ENCODE data around the gene GRM4. TPM values are rescaled to one million over a fixed set of nuclear protein-coding genes. Genes with fewer than 3 reads are reported as not detected.

The GRM4 gene
- total and polyA plus RNA-seq, 10 of the 15 experiments (the other 5 are each of a cell fraction or from before 2014, with no cell fraction given) = 0.01 to 0.31 (median 0.05) TPM; not detected in 2

DNA sequence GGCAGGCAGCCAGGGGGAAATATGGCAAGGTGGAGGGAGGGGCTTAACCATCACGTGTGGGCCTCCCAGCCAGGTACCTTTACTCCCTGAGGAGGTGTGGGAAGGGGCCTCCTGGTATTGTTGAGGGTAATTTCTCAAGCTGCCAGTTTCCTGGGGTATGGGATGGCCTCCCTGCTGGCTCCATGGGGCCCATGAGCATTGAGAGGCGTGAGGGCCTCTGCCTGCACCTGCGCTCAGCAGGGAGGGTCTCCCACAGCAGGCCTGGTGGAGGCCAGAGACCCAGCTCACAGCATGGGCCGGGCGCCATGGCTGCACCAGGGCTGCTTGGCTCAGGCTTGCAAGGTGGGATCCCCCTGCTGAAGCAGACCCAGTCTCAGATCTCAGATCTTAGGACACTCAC lies 113.0 kb downstream of the GRM4 start:
- no peaks in the 10 kb centered on the region for H3K36me3 ChIP-seq (ENCODE audit: control insufficient read depth in 2 of 2, insufficient read depth in 2 of 2, low read length in 1 of 2)
- DNase-seq (ENCODE audit: low read depth, low spot score) (no peak), ATAC-seq (no peak), FAIRE-seq (no peak)
- no peak overlapping the region for H3K4me3 ChIP-seq
- TF ChIP-seq, protein P1, sequence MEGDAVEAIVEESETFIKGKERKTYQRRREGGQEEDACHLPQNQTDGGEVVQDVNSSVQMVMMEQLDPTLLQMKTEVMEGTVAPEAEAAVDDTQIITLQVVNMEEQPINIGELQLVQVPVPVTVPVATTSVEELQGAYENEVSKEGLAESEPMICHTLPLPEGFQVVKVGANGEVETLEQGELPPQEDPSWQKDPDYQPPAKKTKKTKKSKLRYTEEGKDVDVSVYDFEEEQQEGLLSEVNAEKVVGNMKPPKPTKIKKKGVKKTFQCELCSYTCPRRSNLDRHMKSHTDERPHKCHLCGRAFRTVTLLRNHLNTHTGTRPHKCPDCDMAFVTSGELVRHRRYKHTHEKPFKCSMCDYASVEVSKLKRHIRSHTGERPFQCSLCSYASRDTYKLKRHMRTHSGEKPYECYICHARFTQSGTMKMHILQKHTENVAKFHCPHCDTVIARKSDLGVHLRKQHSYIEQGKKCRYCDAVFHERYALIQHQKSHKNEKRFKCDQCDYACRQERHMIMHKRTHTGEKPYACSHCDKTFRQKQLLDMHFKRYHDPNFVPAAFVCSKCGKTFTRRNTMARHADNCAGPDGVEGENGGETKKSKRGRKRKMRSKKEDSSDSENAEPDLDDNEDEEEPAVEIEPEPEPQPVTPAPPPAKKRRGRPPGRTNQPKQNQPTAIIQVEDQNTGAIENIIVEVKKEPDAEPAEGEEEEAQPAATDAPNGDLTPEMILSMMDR (IDR thresholded peaks at IDR 0.05 in 2 of 3, conservative IDR thresholded peaks at IDR 0.05 in 1 of 3; ENCODE audit: control insufficient read depth in 2 of 3, extremely low read depth in 1 of 3, insufficient read depth in 1 of 3, low read depth in 3 of 3, low read length in 3 of 3) = no peak
- TF ChIP-seq GATAD2B (conservative IDR thresholded peaks at IDR 0.05; ENCODE audit: low read depth) = no peak
- TF ChIP-seq NR2C1 (IDR thresholded peaks at IDR 0.05) = no peak
- TF ChIP-seq RFX5 (IDR thresholded peaks at IDR 0.05; ENCODE audit: low read depth, low read length) = no peak
- TF ChIP-seq FOS (IDR thresholded peaks at IDR 0.05; ENCODE audit: borderline replicate concordance, extremely low read depth, insufficient read length) = no peak
- TF ChIP-seq ATF7 (IDR thresholded peaks at IDR 0.05; ENCODE audit: low read depth) = no peak
- TF ChIP-seq ETV6 (conservative IDR thresholded peaks at IDR 0.05 in 1 of 2, IDR thresholded peaks at IDR 0.05 in 1 of 2; ENCODE audit: borderline replicate concordance in 1 of 2, low read depth in 1 of 2) = no peak
- no peak for TF ChIP-seq MEF2A (IDR thresholded peaks at IDR 0.05; ENCODE audit: insufficient read depth, low read depth, low read length)
- TF ChIP-seq NR2C2 (IDR thresholded peaks at IDR 0.05; ENCODE audit: borderline replicate concordance, control insufficient read depth, insufficient read length, low read depth) = no peak
- no peak for TF ChIP-seq NFIC (IDR thresholded peaks at IDR 0.05; ENCODE audit: low read depth, low read length)
- TF ChIP-seq TAF1 (IDR thresholded peaks at IDR 0.05; ENCODE audit: borderline replicate concordance, low read depth, low read length) = no peak
- TF ChIP-seq SUZ12 (IDR thresholded peaks at IDR 0.05; ENCODE audit: unreplicated experiment) = no peak
- TF ChIP-seq PAX5 (IDR thresholded peaks at IDR 0.05; ENCODE audit: borderline replicate concordance, low read depth, low read length) = no peak
- no peak for TF ChIP-seq ZBED1 (IDR thresholded peaks at IDR 0.05; ENCODE audit: borderline replicate concordance)
- TF ChIP-seq STAT1 (conservative IDR thresholded peaks at IDR 0.05) = no peak
- POLR2A ChIA-PET = no interaction called here
- no TSS peak for BruUV-seq (replicated peaks)
- H3K27ac ChIP-seq (ENCODE audit: control insufficient read depth, insufficient read depth) = no peak overlapping the region
- RAD21 ChIA-PET (ENCODE audit: unreplicated experiment) = no interaction called here
- H3K9me3 ChIP-seq (replicated peaks; ENCODE audit: control insufficient read depth, insufficient read depth, low read length) = no peaks in the 10 kb centered on the region
- H2AFZ ChIP-seq (ENCODE audit: control insufficient read depth, low read depth, low read length) = no peak overlapping the region
- no peaks in the 10 kb centered on the region for H4K20me1 ChIP-seq (ENCODE audit: control insufficient read depth, insufficient read depth)
- no peaks in the 10 kb centered on the region for H3K79me2 ChIP-seq (ENCODE audit: control insufficient read depth, insufficient read depth, low read length)
- 46% methylated on average over 5 of the region's 5 CpGs for WGBS (ENCODE audit: insufficient coverage, insufficient replicate concordance, low lambda C conversion rate, missing lambda C conversion rate)
- CTCF ChIA-PET = no interaction called here
- no peak overlapping the region for H3K4me2 ChIP-seq (ENCODE audit: control insufficient read depth, insufficient read depth)
- peaks cover 19% of the 10 kb centered on the region for H3K4me1 ChIP-seq (ENCODE audit: control insufficient read depth, insufficient read depth, low read length)
- in situ Hi-C loops (cut with MboI) = no loop called here
- intact Hi-C loops (cut with micrococcal nuclease; ENCODE audit: unreplicated experiment) = no loop called here
- SMC1A ChIA-PET (ENCODE audit: uncharacterized antibody, unreplicated experiment) = no interaction called here
- no peak overlapping the region for H3K9ac ChIP-seq (ENCODE audit: control insufficient read depth, insufficient read depth, low read length)
- no peaks in the 10 kb centered on the region; a peak in 1 of 4 replicates for H3K27me3 ChIP-seq (replicated peaks in 1 of 2; ENCODE audit: control insufficient read depth in 2 of 2, insufficient read depth in 2 of 2, low read length in 1 of 2)

Data from GM12878 (cell line).